T-helper 1 cell treated with Interleukin-12 subunit alpha and Interleukin-12 subunit beta and Interleukin-4 antibody, amounts not matched to agents 30 ng/mL and 1 ng/mL, for 36 hours (primary cell): ENCODE measurements around the gene POTEJ. TPM values are rescaled to one million over a fixed set of nuclear protein-coding genes. Genes with fewer than 3 reads are reported as not detected.
"Not testable (repeated sequence)": the region's sequence is repeated elsewhere in the genome, so short reads cannot be mapped to it uniquely, and the experiment has no call there.

Experiments used
- intact Hi-C: fragments of 100-400 bp; cut with micrococcal nuclease; formaldehyde crosslinking; loops from one replicate; pipeline ENCODE4 v1.15.1; 2024
- total RNA-seq: library from RNA; stranded (reverse); gene quantifications from 2 replicates; pipeline ENCODE4 v1.2.3, GENCODE V29; 2022

The POTEJ gene
- not detected in 2 replicates for total RNA-seq

- intact Hi-C loops = not testable (repeated sequence)
These were observed at the start of gene POTEJ for GRCh38 chr2:130611140-130611539. Gene POTEJ (plus strand): TSS chr2:130611440. CDS start chr2:130611533, 93 bp downstream.

DNA sequence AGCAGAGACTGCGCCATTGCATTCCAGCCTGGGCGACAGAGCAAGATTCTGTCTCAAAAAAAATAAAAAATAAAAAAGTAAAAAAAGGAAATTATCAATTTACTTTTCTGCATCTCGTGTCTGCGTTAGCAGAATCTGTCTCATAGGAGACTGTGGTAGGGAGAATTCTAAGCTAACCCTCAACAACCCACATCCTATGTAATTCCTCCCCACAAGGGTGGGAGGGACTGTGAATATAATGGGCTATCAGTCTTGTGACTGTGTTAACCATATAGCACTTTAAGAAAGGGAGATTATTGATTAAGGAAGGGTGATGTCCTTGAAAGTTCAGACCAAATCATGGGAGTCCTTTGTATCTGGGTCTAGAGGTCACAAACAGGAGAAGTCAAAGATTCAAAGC is 45.1 kb upstream of the POTEJ start:
- intact Hi-C loops = not testable (repeated sequence)

- intact Hi-C loops = not testable (repeated sequence)
These were observed 39.3 kb upstream of the POTEJ start for GRCh38 chr2:130571929-130572328.

DNA sequence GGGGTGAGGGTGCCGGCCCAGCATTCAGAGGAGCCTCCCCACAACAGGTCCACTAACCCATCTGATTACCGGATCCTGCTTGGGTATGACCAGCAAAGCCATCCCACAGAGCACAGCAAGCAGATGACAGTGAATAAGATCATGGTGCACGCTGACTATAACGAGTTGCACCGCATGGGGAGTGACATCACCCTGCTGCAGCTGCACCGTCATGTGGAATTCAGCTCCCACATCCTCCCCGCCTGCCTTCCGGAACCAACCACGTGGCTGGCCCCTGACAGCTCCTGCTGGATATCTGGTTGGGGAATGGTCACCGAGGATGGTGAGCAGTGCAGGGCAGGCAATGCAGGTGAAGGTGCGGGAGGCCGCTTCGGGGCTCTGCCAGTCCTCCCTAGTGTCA is 37.0 kb upstream of the POTEJ start:
- intact Hi-C loops = not testable (repeated sequence)

GRCh38 chr2:130576209-130576784 is 34.9 kb upstream of the POTEJ start:
- intact Hi-C loops = not testable (repeated sequence)

- intact Hi-C loops = not testable (repeated sequence)
These were observed 33.7 kb upstream of the POTEJ start for GRCh38 chr2:130577559-130577958.

DNA sequence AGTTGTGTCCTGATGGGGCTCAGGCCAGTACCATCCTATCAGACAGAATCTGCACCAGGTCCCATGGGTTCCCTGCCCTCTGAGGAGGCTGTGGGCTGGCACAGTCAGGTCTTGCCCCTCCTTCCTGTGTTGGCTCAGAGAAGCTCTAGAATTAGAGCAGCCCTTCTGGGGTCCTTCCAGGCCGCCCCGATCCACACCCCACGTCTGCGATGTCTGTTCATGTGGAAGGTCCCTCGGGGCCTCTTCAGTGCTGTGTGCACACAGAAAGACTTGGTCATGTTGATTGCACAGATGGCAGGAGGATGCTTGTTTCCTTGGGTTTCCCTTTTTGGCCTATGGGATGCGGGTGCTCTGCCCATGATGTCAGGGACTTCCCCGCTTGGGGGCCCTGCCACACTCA is 32.1 kb upstream of the POTEJ start:
- intact Hi-C loops = not testable (repeated sequence)

- intact Hi-C loops = not testable (repeated sequence)
These were observed 29.7 kb upstream of the POTEJ start for GRCh38 chr2:130581491-130581890.

- intact Hi-C loops = not testable (repeated sequence)
These were observed 28.3 kb upstream of the POTEJ start for GRCh38 chr2:130582970-130583369.

DNA sequence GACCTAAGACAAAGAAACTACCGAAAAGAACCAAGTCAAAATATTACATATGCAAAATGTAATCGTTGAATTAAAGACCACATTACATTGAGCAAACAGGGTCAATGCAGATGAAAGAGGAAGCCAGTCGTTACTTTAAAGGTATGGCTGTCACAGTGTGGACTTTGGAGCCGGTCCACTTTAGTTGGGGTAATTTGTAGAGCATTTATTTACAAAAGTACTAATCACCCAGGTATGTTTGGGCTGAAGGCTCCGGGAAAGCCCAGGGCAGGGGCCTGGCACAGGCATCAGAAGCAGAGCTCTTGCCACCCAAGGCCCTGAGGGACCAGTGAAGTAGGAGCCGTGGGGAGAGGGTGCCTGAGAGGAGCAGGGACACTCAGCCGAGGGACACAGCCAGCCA is 27.7 kb upstream of the POTEJ start:
- intact Hi-C loops = not testable (repeated sequence)

DNA sequence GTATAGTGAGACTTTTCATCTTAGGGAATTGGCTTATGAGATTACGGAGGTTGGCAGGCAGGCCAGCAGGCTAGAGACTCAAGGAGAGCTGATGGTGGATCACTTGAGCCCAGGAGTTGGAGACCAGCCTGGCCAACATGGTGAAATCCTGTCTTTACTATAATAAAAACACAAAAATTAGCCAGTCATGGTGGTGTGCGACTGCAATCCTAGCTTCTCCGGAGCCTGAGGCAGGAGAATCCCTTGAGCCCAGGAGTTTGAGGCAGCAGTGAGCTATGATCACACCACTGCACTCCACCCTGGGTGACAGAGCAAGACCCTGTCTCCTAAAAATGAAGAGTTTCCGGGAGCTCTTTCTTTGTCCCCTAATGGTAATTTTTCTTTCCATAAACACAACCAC is 26.5 kb upstream of the POTEJ start:
- intact Hi-C loops = not testable (repeated sequence)

- intact Hi-C loops = not testable (repeated sequence)
These were observed 22.4 kb upstream of the POTEJ start for GRCh38 chr2:130588688-130589458.

GRCh38 chr2:130590170-130590841 is 20.9 kb upstream of the POTEJ start:
- intact Hi-C loops = not testable (repeated sequence)

DNA sequence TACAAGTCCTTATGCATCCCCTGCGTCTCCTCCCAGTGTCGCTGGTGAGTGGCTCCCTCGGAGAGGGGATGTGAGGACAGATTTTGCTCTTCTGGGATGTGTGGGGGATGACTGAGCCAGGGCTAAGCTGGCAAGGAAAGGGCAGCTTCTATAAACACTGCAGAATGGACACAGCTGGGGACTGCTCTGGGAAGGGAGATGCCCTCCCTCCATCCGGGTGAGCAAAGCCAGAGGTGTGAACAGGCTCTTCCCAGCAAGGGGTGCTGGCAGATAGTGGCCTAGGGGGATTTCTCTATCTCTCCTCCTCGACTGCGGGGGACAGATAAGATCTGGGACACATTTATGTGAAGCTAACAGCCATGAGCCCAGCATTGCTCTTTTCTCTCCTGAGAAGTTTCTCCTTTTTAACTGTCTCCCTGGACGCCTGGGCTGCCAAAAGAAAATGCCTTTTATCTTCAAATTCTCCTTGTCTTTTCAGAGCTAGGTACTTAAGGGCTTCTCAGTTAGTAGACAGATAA is 20.3 kb upstream of the POTEJ start:
- intact Hi-C loops = not testable (repeated sequence)

DNA sequence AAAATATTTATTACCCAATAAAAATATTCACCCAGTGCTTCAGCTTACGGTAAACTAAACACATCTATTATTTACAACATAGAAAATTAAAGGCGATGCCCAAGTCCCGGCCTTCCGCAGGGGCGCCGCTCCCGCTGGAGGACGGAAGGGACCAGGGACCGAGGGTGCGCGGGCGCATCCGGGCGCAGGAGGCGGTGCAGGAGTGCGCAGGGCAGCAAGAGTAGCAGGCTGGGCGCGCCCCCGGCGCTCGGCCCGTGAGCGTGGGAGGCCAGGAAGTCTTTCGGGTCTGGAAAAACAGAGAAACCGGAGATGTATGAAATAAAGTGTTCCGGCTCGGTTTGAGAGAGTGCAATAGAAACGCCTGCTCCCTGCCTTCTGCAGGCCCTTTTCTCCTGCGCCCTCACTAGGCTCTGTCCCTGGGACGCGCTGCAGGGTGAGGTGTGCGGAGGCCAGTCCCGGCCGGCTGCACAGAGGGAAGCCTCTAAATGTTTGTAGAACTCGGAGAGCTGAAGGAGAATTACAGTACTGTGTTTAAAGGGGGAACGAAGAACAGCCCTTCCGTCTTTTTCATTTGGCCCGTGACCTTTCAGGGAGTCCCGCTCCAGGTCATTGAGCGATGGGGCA is 18.3 kb upstream of the POTEJ start:
- intact Hi-C loops = not testable (repeated sequence)

DNA sequence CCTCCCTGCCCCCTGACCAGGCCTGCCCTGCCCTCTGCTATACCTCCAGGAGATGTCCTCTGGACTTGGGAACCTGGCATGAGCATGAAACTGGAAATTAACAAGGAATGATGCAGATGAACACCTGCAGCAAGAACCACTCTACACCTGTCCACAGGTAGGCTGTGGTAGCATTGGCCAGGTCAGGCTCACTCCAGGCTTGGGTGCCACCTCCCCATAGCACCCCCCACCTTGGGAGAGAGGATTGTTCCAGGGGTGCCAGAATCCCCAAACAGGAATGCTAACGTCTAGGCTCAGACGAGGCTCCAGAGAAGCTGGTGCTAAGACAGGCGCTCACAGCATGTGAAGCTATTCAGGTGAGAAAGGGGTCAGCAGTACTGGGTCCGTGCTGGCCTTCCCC is 17.2 kb upstream of the POTEJ start:
- intact Hi-C loops = not testable (repeated sequence)

DNA sequence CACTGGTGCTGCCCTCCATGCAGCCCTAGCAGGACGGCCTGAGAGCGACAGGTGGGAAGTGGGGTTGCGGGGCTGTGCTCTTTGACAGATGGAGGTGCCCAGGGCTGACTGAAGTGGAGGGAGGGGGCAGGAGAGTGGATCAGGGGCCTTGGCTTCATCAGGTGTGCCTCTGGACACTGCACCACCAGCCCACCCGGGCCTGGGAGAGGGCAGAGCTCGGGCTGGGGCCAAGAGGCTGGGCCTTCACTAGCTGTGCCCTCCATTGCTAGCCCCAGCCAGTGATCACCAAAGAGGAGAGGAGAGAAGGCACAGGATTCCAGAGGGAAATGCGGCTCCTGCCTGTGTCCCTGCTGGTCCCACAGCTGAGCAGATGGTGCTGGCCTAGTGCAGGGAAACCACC is 14.5 kb upstream of the POTEJ start:
- intact Hi-C loops = not testable (repeated sequence)

GRCh38 chr2:130597994-130598393 is 13.2 kb upstream of the POTEJ start:
- intact Hi-C loops = not testable (repeated sequence)

GRCh38 chr2:130598463-130598862 is 12.8 kb upstream of the POTEJ start:
- intact Hi-C loops = not testable (repeated sequence)

DNA sequence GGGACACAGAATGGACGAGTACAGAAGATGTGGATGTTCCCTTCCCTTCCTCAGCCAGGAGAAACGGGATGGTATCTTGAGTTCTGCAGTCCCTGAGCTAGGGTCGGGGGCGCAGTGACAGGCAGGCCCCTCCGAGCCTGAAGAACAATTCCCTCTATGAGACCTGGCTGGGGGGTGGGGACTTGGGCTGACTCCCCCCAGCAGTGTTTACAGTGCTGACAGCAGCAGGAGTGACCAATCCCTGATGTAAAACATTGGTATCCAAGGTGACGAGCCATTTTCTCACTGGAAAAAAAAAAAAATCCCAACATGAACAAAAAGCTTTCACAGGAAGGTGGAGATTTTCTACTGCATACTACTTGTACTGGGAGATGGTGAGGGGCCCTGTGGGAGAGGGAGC is 11.8 kb upstream of the POTEJ start, which contains the start of gene CFC1:
CFC1 (minus strand) TSS at position 183 of the 400 bp plus-strand sequence. CDS start 288 bp downstream, outside the sequence.
- intact Hi-C loops = not testable (repeated sequence)

- intact Hi-C loops = not testable (repeated sequence)
These were observed 11.3 kb upstream of the POTEJ start for GRCh38 chr2:130599926-130600325.
